MCF 10A (cell line): ENCODE results near the gene IPO4. TPM values are rescaled to one million over a fixed set of nuclear protein-coding genes. Genes with fewer than 3 reads are reported as not detected.

Experiments
- BruUV-seq: library from RNA; stranded (reverse); fragments of 400-500 nt; replicated peaks from 2 replicates; lab custom pipeline; 2021; lab: Mats Ljungman, UMichigan
- CTCF ChIA-PET: fragments of 300-600 bp; sonication (Branson Sonifier 250); formaldehyde crosslinking; extraction: SDS; loops from one replicate; lab custom pipeline; 2021; ENCODE audit warnings: antibody characterized with exemption, inconsistent platforms; lab: Yijun Ruan, JAX
- POLR2A ChIA-PET: fragments of 300-600, 350-650 bp; sonication (Branson Sonifier 250); formaldehyde crosslinking; extraction: SDS; loops from one replicate; lab custom pipeline; 2020; ENCODE audit warnings: antibody characterized with exemption, inconsistent platforms; lab: Yijun Ruan, JAX
- DNase-seq: peaks from one replicate; pipeline ENCODE4 v3.0.0-alpha.2; 2018; ENCODE audit not compliant: unreplicated experiment
- H3K27ac Mint-ChIP-seq: one replicate; pipeline ENCODE4 v1.8.0; 2022; ENCODE audit warnings: mild to moderate bottlenecking, low read depth, mixed read lengths; ENCODE audit not compliant: unreplicated experiment
- H3K27me3 Mint-ChIP-seq: one replicate; pipeline ENCODE4 v1.8.0; 2022; ENCODE audit warnings: mixed read lengths; ENCODE audit not compliant: insufficient read depth, unreplicated experiment
- H3K36me3 Mint-ChIP-seq: one replicate; pipeline ENCODE4 v1.8.0; 2022; ENCODE audit warnings: mild to moderate bottlenecking, moderate library complexity, mixed read lengths; ENCODE audit not compliant: insufficient read depth, unreplicated experiment
- H3K4me1 Mint-ChIP-seq: one replicate; pipeline ENCODE4 v1.8.0; 2022; ENCODE audit warnings: mixed read lengths; ENCODE audit not compliant: insufficient read depth, unreplicated experiment
- H3K4me3 Mint-ChIP-seq: one replicate; pipeline ENCODE4 v1.8.0; 2022; ENCODE audit warnings: mild to moderate bottlenecking, moderate library complexity, mixed read lengths; ENCODE audit not compliant: unreplicated experiment
- H3K9me3 Mint-ChIP-seq: one replicate; pipeline ENCODE4 v1.8.0; 2022; ENCODE audit warnings: mixed read lengths; ENCODE audit not compliant: unreplicated experiment
- CTCF ChIP-seq: fragments of 200-600 bp; IDR thresholded peaks from one replicate; pipeline ENCODE4 v1.8.0; 2022; ENCODE audit warnings: antibody characterized with exemption, mild to moderate bottlenecking; ENCODE audit not compliant: unreplicated experiment
- intact Hi-C: fragments of 100-400 bp; cut with micrococcal nuclease; formaldehyde crosslinking; loops from 2 replicates; pipeline ENCODE4 v1.14.1; 2022
- total RNA-seq: library from RNA; stranded (reverse); gene quantifications from 2 replicates; pipeline ENCODE4 v1.2.3, GENCODE V29; 2022

IPO4 gene
- total RNA-seq, 1 experiment from 2014 or later, result 100 TPM

- BruUV-seq, result no TSS peak
- no peak overlapping the region for H3K4me3 Mint-ChIP-seq
Measured at GRCh38 chr14:24155100-24155499, 33.5 kb downstream of the IPO4 start.

GRCh38 chr14:24151404-24152080 is 37.1 kb downstream of the IPO4 start:
- no TSS peak for BruUV-seq
- ChIA-PET CTCF (interaction anchor here (0.7 to 10.3 kb wide), 5 partner anchors 9 to 592 kb away, joined by 3 to 141 read pairs (median 3); partner anchors contain the start of gene IRF9), POLR2A (interaction anchor here (0.9 to 2.6 kb wide), 3 partner anchors 10 to 16 kb away, joined by 3 to 9 read pairs (median 4); partner anchors contain the start of genes EMC9, IRF9 and PSME1)
- Mint-ChIP-seq H3K4me1 (no peaks in the 10 kb centered on the region), H3K9me3 (no peaks in the 10 kb centered on the region), H3K27me3 (no peaks in the 10 kb centered on the region), H3K36me3 (peaks cover 66% of the 10 kb centered on the region), H3K4me3 (no peak overlapping the region), H3K27ac (no peak overlapping the region)
- DNase-seq, result no peak
- no peak for TF ChIP-seq CTCF
- intact Hi-C loops, result no loop called here

More at GRCh38 chr14:24155100-24155499, 33.5 kb downstream of the IPO4 start:
- intact Hi-C loops, result no loop called here
- no peak overlapping the region for H3K27ac Mint-ChIP-seq
- H3K9me3 Mint-ChIP-seq, result no peaks in the 10 kb centered on the region
- CTCF ChIA-PET, result interaction anchor here (1.0 kb wide), 1 partner anchor 178 kb away, joined by 3 read pairs; no protein-coding TSS in a partner anchor
- no peaks in the 10 kb centered on the region for H3K27me3 Mint-ChIP-seq
- no peak for TF ChIP-seq CTCF
- DNase-seq, result no peak
- H3K36me3 Mint-ChIP-seq, result peaks cover 75% of the 10 kb centered on the region
- POLR2A ChIA-PET, result interaction anchor here (0.7 to 4.6 kb wide), 5 partner anchors 8 to 45 kb away, joined by 3 to 14 read pairs (median 3); partner anchors contain the start of genes EMC9, PSME2 and RNF31
- peaks cover 2% of the 10 kb centered on the region for H3K4me1 Mint-ChIP-seq

- TF ChIP-seq CTCF, result no peak
- Mint-ChIP-seq H3K36me3 (peaks cover 62% of the 10 kb centered on the region), H3K27me3 (no peaks in the 10 kb centered on the region), H3K4me3 (no peak overlapping the region), H3K27ac (no peak overlapping the region), H3K4me1 (no peaks in the 10 kb centered on the region), H3K9me3 (no peaks in the 10 kb centered on the region)
- POLR2A ChIA-PET, result interaction anchor here (0.6 to 2.6 kb wide), 4 partner anchors 10 to 65 kb away, joined by 3 to 9 read pairs (median 4); partner anchors contain the start of genes EMC9 and PSME1
- CTCF ChIA-PET, result interaction anchor here (0.6 to 10.3 kb wide), 7 partner anchors 9 to 591 kb away, joined by 3 to 141 read pairs (median 3); partner anchors contain the start of gene IRF9
- intact Hi-C loops, result no loop called here
- no TSS peak for BruUV-seq
- no peak for DNase-seq
Measured at GRCh38 chr14:24150993-24151392, 37.6 kb downstream of the IPO4 start.

GRCh38 chr14:24150567-24150966 is 38.0 kb downstream of the IPO4 start:
- Mint-ChIP-seq H3K4me1 (no peaks in the 10 kb centered on the region), H3K9me3 (no peaks in the 10 kb centered on the region), H3K27me3 (no peaks in the 10 kb centered on the region), H3K27ac (no peak overlapping the region), H3K4me3 (no peak overlapping the region), H3K36me3 (peaks cover 60% of the 10 kb centered on the region)
- TF ChIP-seq CTCF, result no peak
- no TSS peak for BruUV-seq
- ChIA-PET POLR2A (interaction anchor here (0.6 to 5.7 kb wide), 5 partner anchors 9 to 65 kb away, joined by 3 to 114 read pairs (median 4); partner anchors contain the start of genes DCAF11, EMC9, NRL and PSME1), CTCF (interaction anchor here (0.6 to 10.3 kb wide), 6 partner anchors 10 to 1815 kb away, joined by 3 to 141 read pairs (median 4); partner anchors contain the start of gene IRF9)
- intact Hi-C loops, result no loop called here
- DNase-seq, result no peak
